ENCODE measurements around the gene MRRF. TPM values are rescaled to one million over a fixed set of nuclear protein-coding genes. Genes with fewer than 3 reads are reported as not detected.

Gene MRRF
- total and polyA plus RNA-seq, 2 of the 4 experiments (the other 2 are of a cell fraction): 32.1 to 38.0 TPM

GRCh38 chr9:122225312-122226141 lies 39.2 kb upstream of the MRRF start:
- ChIA-PET CTCF (no interaction called here), POLR2A (ENCODE audit: unreplicated experiment) (interaction anchor here (0.6 kb wide), 1 partner anchor 1691 kb away, joined by 4 read pairs; no protein-coding TSS in a partner anchor)
- no peak overlapping the region for H3K56ac ChIP-seq (ENCODE audit: extremely low read depth, insufficient read depth, low read length)
- dilution Hi-C loops (cut with HindIII; ENCODE audit: low sequenced_read_pairs, unreplicated experiment): no loop called here
- no peak overlapping the region for H2BK20ac ChIP-seq (ENCODE audit: low read depth, low read length)
- peaks cover 96% of the 10 kb centered on the region for H3K27me3 ChIP-seq (ENCODE audit: control insufficient read depth, insufficient read depth, low read length)
- no TSS peak for BruUV-seq (replicated peaks)
- H2AK5ac ChIP-seq (ENCODE audit: low read depth, low read length): no peak overlapping the region
- H3K36me3 ChIP-seq (ENCODE audit: control insufficient read depth, insufficient read depth, low read length): no peaks in the 10 kb centered on the region
- no peak overlapping the region for H3K27ac ChIP-seq (ENCODE audit: insufficient read depth, low read length)
- no peak overlapping the region for H4K8ac ChIP-seq (ENCODE audit: low read depth in 2 of 2, low read length in 2 of 2)
- DNase-seq: no peak
- H3K4me1 ChIP-seq (ENCODE audit: control insufficient read depth, insufficient read depth, low read length): no peaks in the 10 kb centered on the region; the same call in 1 of the 2 replicates
- 21% methylated on average over 44 of the region's 51 CpGs; no CpG with 5 or more reads in 1 of the 2 experiments for WGBS, 2 experiments (ENCODE audit: extremely low coverage in 2 of 2, insufficient read length in 1 of 2)
- no peak overlapping the region for H3K4ac ChIP-seq (ENCODE audit: low read depth, low read length)
- H3K4me3 ChIP-seq (ENCODE audit: insufficient read depth, low read depth, low read length): no peak overlapping the region
- H3K4me2 ChIP-seq (ENCODE audit: low read depth, low read length): peak overlapping the region; percentile 31; the same call in 1 of the 2 replicates
- 0 out of 2 replicates have a peak, but pooled peaks cover 4% of the 10 kb centered on the region for H3K9me1 ChIP-seq (ENCODE audit: insufficient read depth, low read length)
- intact Hi-C loops (cut with micrococcal nuclease): no loop called here
- peaks cover 13% of the 10 kb centered on the region; the same call in 1 of the 2 replicates for H4K20me1 ChIP-seq (ENCODE audit: insufficient read depth, low read length)
- H2BK5ac ChIP-seq (ENCODE audit: low read depth, low read length, poor library complexity, severe bottlenecking): no peak overlapping the region
- no peak overlapping the region for H2BK120ac ChIP-seq (ENCODE audit: low read depth, low read length)
- H3K18ac ChIP-seq (ENCODE audit: low read depth, low read length): no peak overlapping the region
- in situ Hi-C loops (cut with MboI; ENCODE audit: low sequenced_read_pairs): no loop called here
- peak overlapping the region; percentile 8 for H2AFZ ChIP-seq (replicated peaks; ENCODE audit: low read length, poor library complexity)
- H4K91ac ChIP-seq (ENCODE audit: insufficient read depth, low read depth, low read length): no peak overlapping the region
- H2BK15ac ChIP-seq (ENCODE audit: low read depth, low read length): no peak overlapping the region
- no peak for ATAC-seq (ENCODE audit: low read depth)
- peaks cover 2% of the 10 kb centered on the region; the same call in 1 of the 2 replicates for H3K9me3 ChIP-seq (ENCODE audit: control insufficient read depth, insufficient read depth, low read length)
- H3K79me1 ChIP-seq (ENCODE audit: low read depth in 1 of 2, low read length in 2 of 2): no peaks in the 10 kb centered on the region
- no peak overlapping the region for H3K23ac ChIP-seq (ENCODE audit: low read depth, low read length)
- no peak overlapping the region for H4K5ac ChIP-seq (ENCODE audit: low read depth, low read length)
- H3K14ac ChIP-seq (replicated peaks; ENCODE audit: low read depth, low read length): no peak overlapping the region
- no peak overlapping the region for H2AK9ac ChIP-seq (replicated peaks; ENCODE audit: low read depth, low read length, poor library complexity)
- H3K9ac ChIP-seq (ENCODE audit: low read depth, low read length): no peak overlapping the region
- TF ChIP-seq MAFK (IDR thresholded peaks at IDR 0.05; ENCODE audit: low read depth, low read length): no peak
- TF ChIP-seq CEBPB (IDR thresholded peaks at IDR 0.05; ENCODE audit: low read depth, low read length): no peak
- no peak for TF ChIP-seq CHD1 (IDR thresholded peaks at IDR 0.05; ENCODE audit: low read depth, low read length)
- no peak for TF ChIP-seq BHLHE40 (IDR thresholded peaks at IDR 0.05; ENCODE audit: low read depth, low read length)
- no peak for TF ChIP-seq NFE2L2 (IDR thresholded peaks at IDR 0.05; ENCODE audit: low read depth, low read length)
- TF ChIP-seq MAZ (IDR thresholded peaks at IDR 0.05; ENCODE audit: borderline replicate concordance, low read depth, low read length): no peak
- TF ChIP-seq POLR2A (IDR thresholded peaks at IDR 0.05; ENCODE audit: low read depth, low read length): no peak
- TF ChIP-seq RCOR1 (IDR thresholded peaks at IDR 0.05; ENCODE audit: insufficient replicate concordance, low read length): no peak
- no peak for TF ChIP-seq MXI1 (IDR thresholded peaks at IDR 0.05; ENCODE audit: borderline replicate concordance, low read depth, low read length)
- TF ChIP-seq CTCF (conservative IDR thresholded peaks at IDR 0.05; ENCODE audit: low read depth, low read length): no peak
- TF ChIP-seq FOS (IDR thresholded peaks at IDR 0.05; ENCODE audit: low read depth, low read length): no peak
- no peak for TF ChIP-seq SMC3 (IDR thresholded peaks at IDR 0.05; ENCODE audit: low read depth, low read length)
- TF ChIP-seq RAD21 (IDR thresholded peaks at IDR 0.05; ENCODE audit: low read length): no peak
- TF ChIP-seq ELK1 (IDR thresholded peaks at IDR 0.05; ENCODE audit: borderline replicate concordance, low read depth, low read length): no peak
- no peak for TF ChIP-seq USF2 (IDR thresholded peaks at IDR 0.05; ENCODE audit: low read depth, low read length)

Data from IMR-90 (cell line).